ENCODE results near the gene ZFAND2B.

DNA sequence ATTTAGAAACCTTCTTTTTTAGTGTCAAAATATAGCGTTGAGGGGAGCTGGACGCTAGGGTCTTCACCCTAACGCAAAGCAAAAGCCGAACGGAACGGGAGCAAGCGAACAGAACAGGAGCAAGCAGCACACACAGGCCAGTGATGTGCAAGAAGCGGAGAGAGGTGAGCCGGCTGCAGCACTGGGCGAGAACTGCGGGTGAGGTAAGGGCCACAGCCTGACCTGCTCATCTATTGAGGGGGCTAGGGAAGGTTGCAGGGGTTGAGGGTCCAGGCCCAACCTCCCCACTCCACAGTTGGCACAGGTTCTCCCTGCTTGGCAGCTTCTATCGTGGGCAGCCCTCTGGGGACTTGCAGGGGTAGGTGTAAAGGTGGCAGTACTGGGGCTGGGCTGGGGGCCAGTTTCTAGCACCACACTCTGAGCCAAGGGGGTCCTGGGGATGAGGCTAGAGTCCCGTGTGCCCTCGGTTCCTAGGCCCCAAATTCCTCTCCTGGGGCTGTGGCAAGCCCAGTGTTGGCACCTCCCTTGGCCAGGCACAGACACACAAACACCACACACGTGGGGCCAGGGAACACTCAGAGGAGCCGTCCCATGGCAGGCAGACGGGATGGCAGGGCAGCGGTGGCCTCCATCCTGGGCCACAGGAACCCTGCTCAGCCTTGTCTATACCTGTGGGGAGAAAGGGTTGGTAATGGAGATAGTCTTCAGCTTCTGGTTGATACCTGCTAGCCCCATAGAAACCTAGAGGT is 13.4 kb downstream of the ZFAND2B start:
- TF ChIP-seq CTCF (IDR thresholded peaks at IDR 0.05; ENCODE audit: insufficient read depth, low read length, poor library complexity, severe bottlenecking) (no peak), EZH2phosphoT487 (conservative IDR thresholded peaks at IDR 0.05; ENCODE audit: low read length) (no peak)

Measured in SU-DHL-6 (cell line).